Activated CD4-positive, alpha-beta memory T cell treated with anti-CD3 and anti-CD28 coated beads, Interleukin-2, amount 10 ng/mL, durations not matched to agents 7 days and 5 days (primary cell): ENCODE data around the gene LGALS12. TPM values are rescaled to one million over a fixed set of nuclear protein-coding genes. Genes with fewer than 3 reads are reported as not detected.
"Not testable (repeated sequence)": the region's sequence is repeated elsewhere in the genome, so short reads cannot be mapped to it uniquely, and the experiment has no call there.

Source experiments
- CTCF ChIA-PET: fragments of 350-600 bp; sonication (Branson Sonifier 250); formaldehyde crosslinking; loops from one replicate; lab custom pipeline; 2021; ENCODE audit warnings: antibody characterized with exemption, inconsistent platforms; lab: Charles Lee
- POLR2A ChIA-PET: fragments of 350-600 bp; sonication (Branson Sonifier 250); formaldehyde crosslinking; loops from one replicate; lab custom pipeline; 2021; ENCODE audit warnings: antibody characterized with exemption; lab: Charles Lee
- DNase-seq: peaks from one replicate; pipeline ENCODE4 v3.0.0-alpha.2; 2020
- H3K27ac Mint-ChIP-seq: one replicate; pipeline ENCODE4 v1.8.0; 2021; ENCODE audit warnings: mild to moderate bottlenecking, mixed read lengths
- H3K27me3 Mint-ChIP-seq: one replicate; pipeline ENCODE4 v1.8.0; 2021; ENCODE audit warnings: mixed read lengths
- H3K36me3 Mint-ChIP-seq: one replicate; pipeline ENCODE4 v1.8.0; 2021; ENCODE audit warnings: low read depth, mixed read lengths
- H3K4me1 Mint-ChIP-seq: one replicate; pipeline ENCODE4 v1.8.0; 2021; ENCODE audit warnings: mixed read lengths
- H3K4me3 Mint-ChIP-seq: one replicate; pipeline ENCODE4 v1.8.0; 2021; ENCODE audit warnings: mild to moderate bottlenecking, mixed read lengths
- H3K9me3 Mint-ChIP-seq: one replicate; pipeline ENCODE4 v1.8.0; 2021; ENCODE audit warnings: mixed read lengths
- total RNA-seq, 2 experiments: library from RNA; stranded (reverse); gene quantifications; one replicate each; pipeline ENCODE4 v1.2.3, GENCODE V29; 2021

The LGALS12 gene
- total RNA-seq, 2 experiments from 2014 or later, result not detected

- H3K9me3 Mint-ChIP-seq, CTCF ChIA-PET, H3K27me3 Mint-ChIP-seq, H3K4me3 Mint-ChIP-seq, H3K27ac Mint-ChIP-seq, DNase-seq: not testable (repeated sequence)
- POLR2A ChIA-PET, result interaction anchor here (0.5 to 0.9 kb wide), 2 partner anchors 9 to 11 kb away, joined by 3 read pairs; no protein-coding TSS in a partner anchor
- Mint-ChIP-seq H3K36me3 (peaks cover 40% of the 10 kb centered on the region), H3K4me1 (peaks cover 19% of the 10 kb centered on the region)
Measured at GRCh38 chr11:63542506-63542905, 36.6 kb downstream of the LGALS12 start.

DNA sequence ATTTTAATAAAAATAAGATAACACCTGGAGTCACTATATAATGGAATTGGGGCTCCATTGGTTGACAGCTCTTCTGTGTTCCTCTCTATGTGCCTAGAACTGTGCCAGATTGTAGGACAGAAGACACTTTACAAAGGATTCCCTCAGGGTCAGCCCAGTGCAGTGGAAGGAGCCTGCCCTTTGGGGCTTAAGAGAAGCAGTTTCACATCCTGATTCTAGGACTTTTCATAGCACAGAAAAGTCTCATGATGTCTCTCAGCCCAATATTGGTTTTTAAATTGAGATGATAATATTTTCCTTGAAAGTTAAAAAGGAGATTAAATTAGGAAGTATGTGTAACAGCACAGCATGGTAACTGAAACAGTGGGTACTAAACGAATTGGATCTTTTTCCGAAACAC is 37.8 kb downstream of the LGALS12 start:
- Mint-ChIP-seq H3K36me3 (peaks cover 41% of the 10 kb centered on the region), H3K4me3 (no peak overlapping the region), H3K27me3 (no peaks in the 10 kb centered on the region), H3K27ac (no peak overlapping the region), H3K4me1 (peaks cover 8% of the 10 kb centered on the region), H3K9me3 (no peaks in the 10 kb centered on the region)
- DNase-seq, result no peak
- ChIA-PET CTCF (interaction anchor here (1.0 kb wide), 2 partner anchors 21 to 64 kb away, joined by 3 read pairs; no protein-coding TSS in a partner anchor), POLR2A (no interaction called here)

- H3K9me3 Mint-ChIP-seq, result no peaks in the 10 kb centered on the region
- H3K4me3 Mint-ChIP-seq, result no peak overlapping the region
- H3K36me3 Mint-ChIP-seq, result peaks cover 35% of the 10 kb centered on the region
- POLR2A ChIA-PET, result interaction anchor here (3.0 kb wide), 1 partner anchor 10 kb away, joined by 12 read pairs; the partner anchor contains the start of gene PLAAT4
- H3K27me3 Mint-ChIP-seq, result no peaks in the 10 kb centered on the region
- H3K4me1 Mint-ChIP-seq, result peaks cover 14% of the 10 kb centered on the region
- no peak overlapping the region for H3K27ac Mint-ChIP-seq
- CTCF ChIA-PET, result interaction anchor here (1.5 kb wide), 1 partner anchor 10 kb away, joined by 4 read pairs; the partner anchor contains the start of gene PLAAT4
- DNase-seq, result no peak
Measured at GRCh38 chr11:63547061-63547460, 41.2 kb downstream of the LGALS12 start.

DNA sequence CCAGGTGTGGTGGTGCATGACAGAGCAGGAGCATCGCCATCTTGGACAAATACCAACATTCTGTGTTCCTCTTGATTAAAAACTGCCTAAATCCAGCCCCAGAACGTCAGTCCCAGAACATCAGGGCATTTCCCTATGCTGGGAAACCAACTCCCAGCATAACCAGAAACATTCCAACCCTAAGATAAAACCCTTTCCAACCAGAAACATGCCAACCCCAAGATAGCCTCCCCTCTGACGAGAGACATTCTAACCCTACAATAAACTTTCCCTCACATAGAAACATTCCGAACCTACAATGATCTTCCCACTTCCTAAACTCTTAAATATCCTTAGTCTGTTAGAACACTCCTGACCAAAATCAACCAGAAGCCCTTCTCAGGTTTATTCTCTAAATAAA is 42.3 kb downstream of the LGALS12 start:
- no peaks in the 10 kb centered on the region for H3K27me3 Mint-ChIP-seq
- DNase-seq, result no peak
- ChIA-PET POLR2A (no interaction called here), CTCF (no interaction called here)
- H3K4me3 Mint-ChIP-seq, result no peak overlapping the region
- peaks cover 20% of the 10 kb centered on the region for H3K4me1 Mint-ChIP-seq
- peaks cover 32% of the 10 kb centered on the region for H3K36me3 Mint-ChIP-seq
- H3K27ac Mint-ChIP-seq, result no peak overlapping the region
- H3K9me3 Mint-ChIP-seq, result no peaks in the 10 kb centered on the region

DNA sequence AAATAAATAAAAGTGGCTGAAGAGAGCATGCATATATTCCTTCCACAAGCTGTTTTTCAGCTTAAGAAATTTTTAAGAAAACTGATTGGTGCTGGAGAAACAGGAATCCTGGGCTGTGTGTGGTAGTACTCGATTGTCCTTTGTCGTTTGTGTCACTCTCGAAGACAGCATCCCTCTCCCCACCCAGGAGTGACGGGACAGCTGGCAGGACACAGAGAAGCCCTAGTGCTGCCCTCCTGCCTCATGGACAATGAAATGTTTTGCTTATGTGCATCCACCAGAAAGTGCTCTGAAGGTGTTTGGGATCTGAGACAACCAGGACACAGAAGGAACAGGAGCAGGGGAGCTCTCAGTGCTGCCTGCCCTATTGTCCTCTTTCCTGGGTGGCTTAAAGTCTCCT is 43.5 kb downstream of the LGALS12 start:
- H3K9me3 Mint-ChIP-seq, result no peaks in the 10 kb centered on the region
- no peak for DNase-seq
- ChIA-PET CTCF (no interaction called here), POLR2A (interaction anchor here (1.0 to 1.3 kb wide), 2 partner anchors 12 to 14 kb away, joined by 3 to 5 read pairs; no protein-coding TSS in a partner anchor)
- no peak overlapping the region for H3K27ac Mint-ChIP-seq
- H3K4me3 Mint-ChIP-seq, result no peak overlapping the region
- peaks cover 31% of the 10 kb centered on the region for H3K4me1 Mint-ChIP-seq
- peaks cover 26% of the 10 kb centered on the region for H3K36me3 Mint-ChIP-seq
- no peaks in the 10 kb centered on the region for H3K27me3 Mint-ChIP-seq

GRCh38 chr11:63550156-63550700 is 44.3 kb downstream of the LGALS12 start:
- H3K36me3 Mint-ChIP-seq, result peaks cover 23% of the 10 kb centered on the region
- DNase-seq, H3K27ac Mint-ChIP-seq, CTCF ChIA-PET, H3K4me3 Mint-ChIP-seq, H3K9me3 Mint-ChIP-seq, H3K27me3 Mint-ChIP-seq: not testable (repeated sequence)
- peaks cover 36% of the 10 kb centered on the region for H3K4me1 Mint-ChIP-seq
- POLR2A ChIA-PET, result interaction anchor here (3.6 to 5.2 kb wide), 2 partner anchors 14 kb away, joined by 26 to 53 read pairs; partner anchors contain the start of genes PLAAT2 and PLAAT4

DNA sequence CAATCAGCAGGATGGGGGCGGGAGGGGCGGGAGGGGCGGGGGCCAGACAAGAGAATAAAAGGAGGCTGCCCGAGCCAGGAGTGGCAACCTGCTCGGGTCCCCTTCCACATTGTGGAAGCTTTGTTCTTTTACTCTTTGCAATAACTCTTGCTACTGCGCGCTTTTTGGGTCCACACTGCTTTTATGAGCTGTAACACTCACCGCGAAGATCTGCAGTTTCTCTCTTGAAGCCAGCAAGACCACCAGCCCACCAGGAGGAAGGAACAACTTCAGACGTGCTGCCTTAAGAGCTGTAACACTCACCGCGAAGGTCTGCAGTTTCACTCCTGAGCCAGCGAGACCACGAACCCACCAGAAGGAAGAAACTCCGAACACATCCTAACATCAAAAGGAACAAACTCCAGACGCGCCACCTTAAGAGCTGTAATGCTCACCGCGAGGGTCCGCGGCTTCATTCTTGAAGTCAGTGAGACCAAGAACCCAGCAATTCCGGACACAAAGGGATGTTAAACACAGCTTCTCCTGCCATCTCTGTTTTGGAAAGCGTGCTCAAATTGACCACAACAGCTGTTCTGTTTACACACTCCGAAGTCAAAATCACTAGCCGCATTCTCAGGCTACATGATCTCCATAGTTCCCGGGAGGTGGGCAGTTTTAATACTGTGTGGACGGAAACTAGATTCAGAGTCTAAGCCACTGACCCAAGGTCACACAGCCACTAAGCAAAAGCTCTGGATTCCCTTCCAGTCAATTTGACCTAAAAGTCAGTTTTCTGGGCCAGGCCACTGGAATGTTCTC is 45.4 kb downstream of the LGALS12 start:
- DNase-seq, result no peak
- ChIA-PET POLR2A (interaction anchor here (1.3 to 5.2 kb wide), 5 partner anchors 12 to 119 kb away, joined by 3 to 53 read pairs (median 6); partner anchors contain the start of genes PLAAT2 and PLAAT4), CTCF (interaction anchor here (1.8 kb wide), 1 partner anchor 14 kb away, joined by 13 read pairs; the partner anchor contains the start of gene PLAAT4)
- Mint-ChIP-seq H3K36me3 (peaks cover 16% of the 10 kb centered on the region), H3K27ac (peak overlapping the region; percentile 34), H3K4me1 (peaks cover 39% of the 10 kb centered on the region), H3K9me3 (no peaks in the 10 kb centered on the region), H3K27me3 (no peaks in the 10 kb centered on the region), H3K4me3 (no peak overlapping the region)

GRCh38 chr11:63551889-63552266 is 46.0 kb downstream of the LGALS12 start:
- Mint-ChIP-seq H3K4me3 (no peak overlapping the region), H3K27ac (no peak overlapping the region), H3K9me3 (no peaks in the 10 kb centered on the region), H3K27me3 (no peaks in the 10 kb centered on the region), H3K36me3 (peaks cover 10% of the 10 kb centered on the region), H3K4me1 (peaks cover 39% of the 10 kb centered on the region)
- CTCF ChIA-PET, result interaction anchor here (1.8 kb wide), 1 partner anchor 15 kb away, joined by 13 read pairs; the partner anchor contains the start of gene PLAAT4
- no peak for DNase-seq
- POLR2A ChIA-PET, result interaction anchor here (1.3 to 5.2 kb wide), 5 partner anchors 12 to 119 kb away, joined by 3 to 53 read pairs (median 6); partner anchors contain the start of genes PLAAT2 and PLAAT4

DNA sequence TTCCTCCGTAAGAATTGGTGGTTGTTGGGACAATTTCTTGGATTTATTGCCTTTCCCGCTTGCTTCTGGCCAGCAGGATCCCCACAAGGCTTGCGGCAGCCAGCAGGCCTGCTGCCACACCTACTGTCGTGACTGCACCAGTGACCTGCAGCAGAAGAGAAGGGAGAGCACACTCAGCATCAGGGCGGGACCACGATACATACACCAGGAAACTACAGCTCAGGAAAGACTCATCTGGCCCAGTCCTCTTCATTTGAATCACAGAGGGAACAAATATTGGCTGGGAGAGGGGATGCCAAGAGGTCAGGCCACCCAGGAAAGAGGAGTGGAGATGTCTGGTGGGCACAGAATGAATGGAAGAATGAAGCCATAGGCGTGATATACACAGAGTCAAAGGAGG is 47.0 kb downstream of the LGALS12 start:
- DNase-seq, result no peak
- peaks cover 39% of the 10 kb centered on the region for H3K4me1 Mint-ChIP-seq
- H3K27ac Mint-ChIP-seq, result peak overlapping the region; percentile 48
- peak overlapping the region; percentile 6 for H3K4me3 Mint-ChIP-seq
- POLR2A ChIA-PET, result interaction anchor here (1.1 to 5.2 kb wide), 6 partner anchors 11 to 39 kb away, joined by 4 to 53 read pairs (median 6); partner anchors contain the start of genes PLAAT2 and PLAAT4
- H3K36me3 Mint-ChIP-seq, result peaks cover 4% of the 10 kb centered on the region
- H3K27me3 Mint-ChIP-seq, result no peaks in the 10 kb centered on the region
- CTCF ChIA-PET, result interaction anchor here (1.3 kb wide), 1 partner anchor 14 kb away, joined by 6 read pairs; no protein-coding TSS in a partner anchor
- no peaks in the 10 kb centered on the region for H3K9me3 Mint-ChIP-seq

GRCh38 chr11:63553759-63554158 is 47.9 kb downstream of the LGALS12 start:
- no peaks in the 10 kb centered on the region for H3K9me3 Mint-ChIP-seq
- peaks cover 39% of the 10 kb centered on the region for H3K4me1 Mint-ChIP-seq
- DNase-seq, result peak; percentile 57
- CTCF ChIA-PET, result interaction anchor here (0.6 to 1.3 kb wide), 2 partner anchors 13 to 49 kb away, joined by 3 to 6 read pairs; no protein-coding TSS in a partner anchor
- H3K36me3 Mint-ChIP-seq, result no peaks in the 10 kb centered on the region
- no peaks in the 10 kb centered on the region for H3K27me3 Mint-ChIP-seq
- peak overlapping the region; percentile 90 for H3K27ac Mint-ChIP-seq
- H3K4me3 Mint-ChIP-seq, result peak overlapping the region; percentile 46
- POLR2A ChIA-PET, result interaction anchor here (0.6 to 5.2 kb wide), 7 partner anchors 8 to 22 kb away, joined by 3 to 53 read pairs (median 5); partner anchors contain the start of genes PLAAT2 and PLAAT4

DNA sequence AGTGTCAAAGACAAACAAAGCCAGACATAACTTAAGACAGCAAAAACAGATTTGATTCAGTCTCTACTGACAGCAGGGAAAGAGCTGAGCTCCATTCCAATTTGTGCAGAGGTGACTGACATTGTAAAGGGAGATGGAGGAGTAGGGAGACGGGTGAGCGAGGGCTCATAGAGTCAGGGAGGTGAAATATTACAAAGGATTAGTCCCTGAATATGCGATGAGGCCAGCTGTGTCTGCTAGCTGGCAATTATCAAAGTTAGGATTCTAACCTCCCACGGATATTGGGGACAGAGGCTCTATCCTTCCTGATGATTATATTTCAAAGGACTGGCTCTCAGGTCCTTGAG is 49.0 kb downstream of the LGALS12 start:
- peaks cover 40% of the 10 kb centered on the region for H3K4me1 Mint-ChIP-seq
- ChIA-PET POLR2A (interaction anchor here (1.0 to 5.2 kb wide), 5 partner anchors 9 to 18 kb away, joined by 3 to 53 read pairs (median 5); partner anchors contain the start of genes PLAAT2 and PLAAT4), CTCF (interaction anchor here (0.8 kb wide), 2 partner anchors 12 to 18 kb away, joined by 3 read pairs; no protein-coding TSS in a partner anchor)
- no peak for DNase-seq
- no peak overlapping the region for H3K27ac Mint-ChIP-seq
- no peaks in the 10 kb centered on the region for H3K36me3 Mint-ChIP-seq
- no peak overlapping the region for H3K4me3 Mint-ChIP-seq
- H3K27me3 Mint-ChIP-seq, result no peaks in the 10 kb centered on the region
- no peaks in the 10 kb centered on the region for H3K9me3 Mint-ChIP-seq

- H3K36me3 Mint-ChIP-seq, result no peaks in the 10 kb centered on the region
- H3K27ac Mint-ChIP-seq, result no peak overlapping the region
- H3K9me3 Mint-ChIP-seq, result no peaks in the 10 kb centered on the region
- H3K4me1 Mint-ChIP-seq, result peaks cover 46% of the 10 kb centered on the region
- DNase-seq, result no peak
- no peaks in the 10 kb centered on the region for H3K27me3 Mint-ChIP-seq
- CTCF ChIA-PET, result no interaction called here
- POLR2A ChIA-PET, result interaction anchor here (1.5 to 2.4 kb wide), 3 partner anchors 8 to 20 kb away, joined by 5 to 10 read pairs (median 9); partner anchors contain the start of gene PLAAT4
- H3K4me3 Mint-ChIP-seq, result no peak overlapping the region
Measured at GRCh38 chr11:63556404-63557013, 50.6 kb downstream of the LGALS12 start.
